Naive thymus-derived CD4-positive, alpha-beta T cell (primary cell): ENCODE results near the gene RIPOR3. TPM values are rescaled to one million over a fixed set of nuclear protein-coding genes. Genes with fewer than 3 reads are reported as not detected.

Source experiments
- ATAC-seq: fragments of 150-1000 bp; cut with Tn5 transposase; 2 replicates; pipeline ENCODE4 v1.10.0; 2021; ENCODE audit warnings: mild to moderate bottlenecking, moderate library complexity
- CTCF ChIA-PET: fragments of 350-600 bp; sonication (Branson Sonifier 250); formaldehyde crosslinking; loops from one replicate; lab custom pipeline; 2021; ENCODE audit warnings: antibody characterized with exemption; lab: Charles Lee
- POLR2A ChIA-PET: fragments of 350-600 bp; sonication (Branson Sonifier 250); formaldehyde crosslinking; loops from one replicate; lab custom pipeline; 2021; ENCODE audit warnings: antibody characterized with exemption, inconsistent platforms; lab: Charles Lee
- DNase-seq, 9 donors: peaks; one replicate each; pipeline versions ENCODE4 v3.0.0 to v3.0.0-alpha.2; 2020 to 2022; ENCODE audit warnings: mixed read lengths in 1 of 9
- H3K27ac ChIP-seq: one replicate; pipeline ENCODE4 v1.7.0; 2013; ENCODE audit warnings: mild to moderate bottlenecking, low read depth, low read length, moderate library complexity
- H3K27me3 ChIP-seq, 2 donors: one replicate each; pipeline ENCODE4 v1.7.0; 2013; ENCODE audit warnings: low read length in 2 of 2, mild to moderate bottlenecking in 2 of 2, moderate library complexity in 2 of 2; ENCODE audit not compliant: control insufficient read depth in 2 of 2, insufficient read depth in 2 of 2
- H3K36me3 ChIP-seq, 3 experiments: 1 replicate in 2 of 3; 2 replicates in 1 of 3; pipeline ENCODE4 v1.7.0; 2013; ENCODE audit warnings: low read length in 3 of 3, mild to moderate bottlenecking in 3 of 3, moderate library complexity in 1 of 3; ENCODE audit not compliant: insufficient read depth in 3 of 3, control insufficient read depth in 2 of 3
- H3K4me1 ChIP-seq, 2 donors: one replicate each; pipeline ENCODE4 v1.7.0; 2013; ENCODE audit warnings: low read length in 2 of 2, mild to moderate bottlenecking in 2 of 2, moderate library complexity in 1 of 2; ENCODE audit not compliant: control insufficient read depth in 2 of 2, insufficient read depth in 2 of 2
- H3K4me3 ChIP-seq: 2 replicates; pipeline ENCODE4 v1.7.0; 2013; ENCODE audit warnings: mild to moderate bottlenecking, low read length
- H3K9me3 ChIP-seq, 3 experiments: 1 replicate in 2 of 3; 2 replicates in 1 of 3; pipeline ENCODE4 v1.7.0; 2013; ENCODE audit warnings: low read length in 3 of 3; ENCODE audit not compliant: control insufficient read depth in 2 of 3
- H3K27ac Mint-ChIP-seq, 9 donors: one replicate each; pipeline ENCODE4 v1.8.0; 2020 to 2022; ENCODE audit warnings: mixed read lengths in 9 of 9, mild to moderate bottlenecking in 8 of 9, moderate library complexity in 5 of 9, inconsistent platforms in 2 of 9
- H3K27me3 Mint-ChIP-seq, 5 donors: one replicate each; pipeline ENCODE4 v1.8.0; 2021 to 2022; ENCODE audit warnings: mixed read lengths in 5 of 5, mild to moderate bottlenecking in 1 of 5
- H3K36me3 Mint-ChIP-seq, 5 donors: one replicate each; pipeline ENCODE4 v1.8.0; 2020 to 2022; ENCODE audit warnings: mixed read lengths in 5 of 5, mild to moderate bottlenecking in 3 of 5, inconsistent platforms in 1 of 5
- H3K4me1 Mint-ChIP-seq, 7 donors: one replicate each; pipeline ENCODE4 v1.8.0; 2020 to 2022; ENCODE audit warnings: mixed read lengths in 7 of 7, mild to moderate bottlenecking in 3 of 7, inconsistent platforms in 1 of 7
- H3K4me3 Mint-ChIP-seq, 10 donors: one replicate each; pipeline ENCODE4 v1.8.0; 2020 to 2022; ENCODE audit warnings: mild to moderate bottlenecking in 10 of 10, mixed read lengths in 10 of 10, moderate library complexity in 6 of 10, inconsistent platforms in 2 of 10
- H3K9me3 Mint-ChIP-seq, 11 donors: one replicate each; pipeline ENCODE4 v1.8.0; 2020 to 2022; ENCODE audit warnings: mixed read lengths in 11 of 11, mild to moderate bottlenecking in 4 of 11, inconsistent platforms in 1 of 11, moderate library complexity in 1 of 11
- intact Hi-C, 2 donors: fragments of 100-400 bp; cut with micrococcal nuclease; formaldehyde crosslinking; loops; one replicate each; pipeline ENCODE4 v1.15.1; 2023
- polyA plus RNA-seq, 2 donors: library from polyadenylated mRNA; unstranded; fragments of 300-500 nt; fragmentation: Illumina TruSeq; gene quantifications; one replicate each; pipeline ENCODE4 v1.2.3, GENCODE V29; 2021
- total RNA-seq, 6 experiments: library from RNA in 5 of 6; stranded (reverse) in 5 of 6; gene quantifications; 1 replicate in 5 of 6; 2 replicates in 1 of 6; pipeline ENCODE4 v1.2.3 and lab custom pipeline; 2021 to 2026

Gene RIPOR3
- total and polyA plus RNA-seq, 7 experiments from 2014 or later: 0.27 to 1.7 (median 0.80) TPM; not detected in 3

GRCh38 chr20:50628853-50629669 is 62.3 kb downstream of the RIPOR3 start:
- Histone ChIP-seq H3K27me3 (no peaks in the 10 kb centered on the region), H3K4me1 (no peaks in the 10 kb centered on the region), H3K27ac (no peak overlapping the region), H3K36me3 (no peaks in the 10 kb centered on the region), H3K4me3 (no peak overlapping the region), H3K9me3 (no peaks in the 10 kb centered on the region)
- no peaks in the 10 kb centered on the region for H3K9me3 Mint-ChIP-seq
- peaks cover 0 to 4% (median 0%) of the 10 kb centered on the region in 5 donors for H3K27me3 Mint-ChIP-seq
- H3K36me3 Mint-ChIP-seq: no peaks in the 10 kb centered on the region
- no peak overlapping the region for H3K27ac Mint-ChIP-seq
- ChIA-PET POLR2A (no interaction called here), CTCF (interaction anchor here (0.6 kb wide), 1 partner anchor 105 kb away, joined by 3 read pairs; no protein-coding TSS in a partner anchor)
- no peak for ATAC-seq
- intact Hi-C loops: no loop called here
- DNase-seq: no peak
- H3K4me1 Mint-ChIP-seq: no peaks in the 10 kb centered on the region
- no peak overlapping the region for H3K4me3 Mint-ChIP-seq

- Mint-ChIP-seq H3K4me3 (no peak overlapping the region), H3K9me3 (no peaks in the 10 kb centered on the region), H3K36me3 (no peaks in the 10 kb centered on the region), H3K27me3 (peaks cover 0 to 1% (median 0%) of the 10 kb centered on the region in 5 donors), H3K27ac (no peak overlapping the region), H3K4me1 (no peaks in the 10 kb centered on the region)
- Histone ChIP-seq H3K4me3 (no peak overlapping the region), H3K36me3 (no peaks in the 10 kb centered on the region), H3K27me3 (no peaks in the 10 kb centered on the region), H3K27ac (no peak overlapping the region), H3K4me1 (no peaks in the 10 kb centered on the region), H3K9me3 (no peaks in the 10 kb centered on the region)
- no peak for DNase-seq
- ChIA-PET CTCF (interaction anchor here (0.6 kb wide), 1 partner anchor 106 kb away, joined by 3 read pairs; no protein-coding TSS in a partner anchor), POLR2A (no interaction called here)
- no peak for ATAC-seq
- intact Hi-C loops: no loop called here
Observed at GRCh38 chr20:50628332-50628731, 63.0 kb downstream of the RIPOR3 start.

- no peak overlapping the region for H3K4me3 Mint-ChIP-seq
- H3K27ac Mint-ChIP-seq: no peak overlapping the region
- CTCF ChIA-PET: no interaction called here
- no peaks in the 10 kb centered on the region for H3K9me3 ChIP-seq
- H3K27ac ChIP-seq: no peak overlapping the region
- intact Hi-C loops: no loop called here
- DNase-seq (no peak), ATAC-seq (no peak)
- H3K27me3 ChIP-seq: no peaks in the 10 kb centered on the region
- no peaks in the 10 kb centered on the region for H3K4me1 Mint-ChIP-seq
- no peaks in the 10 kb centered on the region for H3K36me3 ChIP-seq
- no peaks in the 10 kb centered on the region for H3K36me3 Mint-ChIP-seq
- no peaks in the 10 kb centered on the region for H3K27me3 Mint-ChIP-seq
- POLR2A ChIA-PET: no interaction called here
- H3K9me3 Mint-ChIP-seq: no peaks in the 10 kb centered on the region
- H3K4me3 ChIP-seq: no peak overlapping the region
- no peaks in the 10 kb centered on the region for H3K4me1 ChIP-seq
Observed at GRCh38 chr20:50627747-50628146, 63.6 kb downstream of the RIPOR3 start.

- peaks cover 0 to 8% (median 2%) of the 10 kb centered on the region in 11 donors for H3K9me3 Mint-ChIP-seq
- H3K9me3 ChIP-seq: peaks cover 0 to 2% (median 0%) of the 10 kb centered on the region in 3 experiments
- H3K4me3 ChIP-seq: no peak overlapping the region
- H3K4me1 Mint-ChIP-seq: no peaks in the 10 kb centered on the region
- no peak overlapping the region for H3K27ac ChIP-seq
- POLR2A ChIA-PET: no interaction called here
- CTCF ChIA-PET: interaction anchor here (0.5 to 1.2 kb wide), 2 partner anchors 123 to 126 kb away, joined by 4 to 6 read pairs; no protein-coding TSS in a partner anchor
- no peak overlapping the region for H3K4me3 Mint-ChIP-seq
- H3K36me3 Mint-ChIP-seq: no peaks in the 10 kb centered on the region
- H3K27me3 ChIP-seq: no peaks in the 10 kb centered on the region
- no peak for ATAC-seq
- no peaks in the 10 kb centered on the region for H3K36me3 ChIP-seq
- H3K27me3 Mint-ChIP-seq: no peaks in the 10 kb centered on the region
- no peaks in the 10 kb centered on the region for H3K4me1 ChIP-seq
- H3K27ac Mint-ChIP-seq: no peak overlapping the region
- intact Hi-C loops: no loop called here
- DNase-seq: no peak
Observed at GRCh38 chr20:50625986-50626677, 65.2 kb downstream of the RIPOR3 start.

- ChIA-PET CTCF (interaction anchor here (1.0 kb wide), 1 partner anchor 437 kb away, joined by 4 read pairs; no protein-coding TSS in a partner anchor), POLR2A (no interaction called here)
- no peak overlapping the region for H3K27ac Mint-ChIP-seq
- H3K36me3 Mint-ChIP-seq: no peaks in the 10 kb centered on the region
- Histone ChIP-seq H3K36me3 (no peaks in the 10 kb centered on the region), H3K9me3 (peaks cover 0 to 7% (median 0%) of the 10 kb centered on the region in 3 experiments), H3K4me1 (no peaks in the 10 kb centered on the region), H3K27me3 (no peaks in the 10 kb centered on the region), H3K4me3 (no peak overlapping the region), H3K27ac (no peak overlapping the region)
- ATAC-seq: no peak
- DNase-seq: no peak
- no peaks in the 10 kb centered on the region for H3K4me1 Mint-ChIP-seq
- H3K9me3 Mint-ChIP-seq: peaks cover 0 to 14% (median 8%) of the 10 kb centered on the region in 11 donors
- intact Hi-C loops: no loop called here
- no peak overlapping the region for H3K4me3 Mint-ChIP-seq
- no peaks in the 10 kb centered on the region for H3K27me3 Mint-ChIP-seq
Observed at GRCh38 chr20:50624351-50625016, 66.9 kb downstream of the RIPOR3 start.

GRCh38 chr20:50621068-50621665 is 70.2 kb downstream of the RIPOR3 start:
- H3K27ac Mint-ChIP-seq: no peak overlapping the region
- no peak overlapping the region for H3K4me3 ChIP-seq
- H3K4me1 ChIP-seq: no peaks in the 10 kb centered on the region
- H3K4me1 Mint-ChIP-seq: peaks cover 0 to 3% (median 0%) of the 10 kb centered on the region in 7 donors
- POLR2A ChIA-PET: no interaction called here
- intact Hi-C loops: no loop called here
- no peak overlapping the region for H3K4me3 Mint-ChIP-seq
- no peaks in the 10 kb centered on the region for H3K27me3 ChIP-seq
- ATAC-seq (no peak), DNase-seq (no peak)
- no peaks in the 10 kb centered on the region for H3K36me3 ChIP-seq
- H3K9me3 Mint-ChIP-seq: peaks cover 0 to 16% (median 9%) of the 10 kb centered on the region in 11 donors
- no peaks in the 10 kb centered on the region for H3K36me3 Mint-ChIP-seq
- no peak overlapping the region for H3K27ac ChIP-seq
- CTCF ChIA-PET: no interaction called here
- no peaks in the 10 kb centered on the region for H3K27me3 Mint-ChIP-seq
- peaks cover 0 to 7% (median 0%) of the 10 kb centered on the region in 3 experiments for H3K9me3 ChIP-seq
